Choroid plexus epithelial cell (primary cell): ENCODE data around the gene PAPSS1.
A peak's percentile ranks its signal among the peaks of the same experiment; 100 is the strongest.

Experiments
- DNase-seq: peaks from one replicate; pipeline ENCODE4 v3.0.0-alpha.2; 2010; ENCODE audit warnings: low read depth
- H3K4me3 ChIP-seq: 2 replicates; pipeline ENCODE4 v1.5.1; 2011; ENCODE audit warnings: low read depth, mild to moderate bottlenecking, control low read depth, low read length, moderate library complexity
- CTCF ChIP-seq: conservative IDR thresholded peaks from 2 replicates; pipeline ENCODE4 v1.5.1; 2011; ENCODE audit warnings: low read depth, mild to moderate bottlenecking, control low read depth, inconsistent platforms, low read length, moderate library complexity

Gene PAPSS1

GRCh38 chr4:107616838-107617389, 103.1 kb downstream of the PAPSS1 start:
- no peak for DNase-seq
- no peak overlapping the region for H3K4me3 ChIP-seq

GRCh38 chr4:107615809-107616208, 104.2 kb downstream of the PAPSS1 start:
- no peak for DNase-seq
- TF ChIP-seq CTCF = no peak
- H3K4me3 ChIP-seq = no peak overlapping the region

More at GRCh38 chr4:107616838-107617389, 103.1 kb downstream of the PAPSS1 start:
- no peak for TF ChIP-seq CTCF

GRCh38 chr4:107603430-107603829, 116.6 kb downstream of the PAPSS1 start:
- peak; percentile 56 for DNase-seq
- no peak for TF ChIP-seq CTCF

GRCh38 chr4:107600983-107601382, 119.1 kb downstream of the PAPSS1 start:
- no peak overlapping the region for H3K4me3 ChIP-seq
- DNase-seq = no peak
- no peak for TF ChIP-seq CTCF

More at GRCh38 chr4:107603430-107603829, 116.6 kb downstream of the PAPSS1 start:
- no peak overlapping the region for H3K4me3 ChIP-seq

- peak; percentile 47 for DNase-seq
- no peak for TF ChIP-seq CTCF
- no peak overlapping the region for H3K4me3 ChIP-seq
Measured at GRCh38 chr4:107600436-107600835, 119.6 kb downstream of the PAPSS1 start.

GRCh38 chr4:107599841-107600240, 120.2 kb downstream of the PAPSS1 start:
- no peak for TF ChIP-seq CTCF
- DNase-seq = no peak
- no peak overlapping the region for H3K4me3 ChIP-seq

- TF ChIP-seq CTCF = no peak
- no peak overlapping the region for H3K4me3 ChIP-seq
- DNase-seq = no peak
Measured at GRCh38 chr4:107593230-107593629, 126.8 kb downstream of the PAPSS1 start.
